ENCODE data around the gene ZHX3.

The ZHX3 gene

GRCh38 chr20:41219824-41220223, 97.7 kb downstream of the ZHX3 start:
- no peak for DNase-seq (ENCODE audit: extremely low read depth, low read depth)
- TF ChIP-seq CTCF (IDR thresholded peaks at IDR 0.05; ENCODE audit: low read depth, low read length), result no peak

DNA sequence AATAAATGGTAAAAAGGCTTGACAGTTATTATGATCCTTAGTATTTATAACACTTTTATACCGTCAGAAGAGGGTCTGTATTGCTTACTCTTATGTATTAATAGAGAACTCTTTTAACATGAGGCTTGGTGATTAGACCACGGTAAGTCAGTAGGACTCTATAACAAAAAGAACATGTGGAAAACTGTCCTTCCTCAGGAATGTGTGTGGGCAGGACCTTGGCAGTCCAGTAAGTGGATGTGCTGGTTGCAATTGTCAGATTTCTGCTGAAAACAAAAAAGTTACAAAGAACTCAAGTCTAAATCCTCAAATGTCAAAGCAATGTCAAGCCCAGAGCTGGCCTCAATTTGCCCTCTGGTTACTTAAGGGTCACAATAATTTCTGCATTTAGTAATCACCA, 99.1 kb downstream of the ZHX3 start:
- no peak for TF ChIP-seq CTCF (IDR thresholded peaks at IDR 0.05; ENCODE audit: low read depth, low read length)

GRCh38 chr20:41217422-41217821, 100.1 kb downstream of the ZHX3 start:
- DNase-seq (ENCODE audit: extremely low read depth, low read depth), result no peak
- no peak for TF ChIP-seq CTCF (IDR thresholded peaks at IDR 0.05; ENCODE audit: low read depth, low read length)

More for the DNA sequence above, 99.1 kb downstream of the ZHX3 start:
- DNase-seq (ENCODE audit: extremely low read depth, low read depth), result peak; percentile 40

GRCh38 chr20:41214666-41215065, 102.9 kb downstream of the ZHX3 start:
- no peak for DNase-seq (ENCODE audit: extremely low read depth, low read depth)
- TF ChIP-seq CTCF (IDR thresholded peaks at IDR 0.05; ENCODE audit: low read depth, low read length), result no peak

GRCh38 chr20:41214202-41214601, 103.3 kb downstream of the ZHX3 start:
- DNase-seq (ENCODE audit: extremely low read depth, low read depth), result no peak
- TF ChIP-seq CTCF (IDR thresholded peaks at IDR 0.05; ENCODE audit: low read depth, low read length), result no peak

DNA sequence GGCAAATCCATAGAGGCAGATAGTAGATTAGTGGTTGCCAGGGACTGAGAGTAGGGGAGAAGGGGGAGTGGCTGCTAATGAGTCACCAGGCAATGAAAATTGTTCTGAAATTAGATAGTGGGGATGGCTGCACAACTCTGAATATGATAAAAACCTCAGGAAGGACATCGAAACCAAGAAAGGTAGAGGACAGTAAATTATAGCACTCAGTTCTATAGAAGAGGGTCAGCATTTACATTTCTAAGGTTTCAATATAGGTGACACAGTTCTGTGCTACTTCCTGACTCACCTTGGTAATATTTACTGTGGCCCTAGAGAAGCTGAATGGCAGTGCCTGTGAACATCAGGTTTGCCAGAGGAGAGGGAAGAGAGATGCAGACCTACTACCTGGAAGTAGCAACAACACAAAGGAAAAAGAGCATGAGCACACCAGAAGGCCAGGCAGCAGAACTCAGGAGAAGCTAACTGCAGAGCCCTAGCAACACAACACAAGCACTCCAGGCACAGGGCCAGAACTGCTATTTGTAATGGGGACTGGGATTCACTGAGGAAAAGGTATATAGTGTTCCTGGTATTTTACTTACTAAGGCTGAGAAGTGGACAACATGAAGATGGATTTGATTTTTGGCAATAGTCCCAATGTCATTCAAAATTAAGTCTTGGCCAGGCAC, 104.2 kb downstream of the ZHX3 start:
- DNase-seq (ENCODE audit: extremely low read depth, low read depth), result no peak
- TF ChIP-seq CTCF (IDR thresholded peaks at IDR 0.05; ENCODE audit: low read depth, low read length), result no peak

GRCh38 chr20:41205313-41205712, 112.2 kb downstream of the ZHX3 start:
- no peak for DNase-seq (ENCODE audit: extremely low read depth, low read depth)
- no peak for TF ChIP-seq CTCF (IDR thresholded peaks at IDR 0.05; ENCODE audit: low read depth, low read length)

Data from AG09319 (cell line).